Activated CD8-positive, alpha-beta memory T cell treated with anti-CD3 and anti-CD28 coated beads for 1 hour (primary cell): Measurements from ENCODE around the gene PCDH9.

Experiments
- DNase-seq, 2 donors: peaks; one replicate each; pipeline ENCODE4 v3.0.0-alpha.2; 2020; ENCODE audit warnings: low read depth in 1 of 2; ENCODE audit errors: extremely low read depth in 1 of 2

The PCDH9 gene

DNA sequence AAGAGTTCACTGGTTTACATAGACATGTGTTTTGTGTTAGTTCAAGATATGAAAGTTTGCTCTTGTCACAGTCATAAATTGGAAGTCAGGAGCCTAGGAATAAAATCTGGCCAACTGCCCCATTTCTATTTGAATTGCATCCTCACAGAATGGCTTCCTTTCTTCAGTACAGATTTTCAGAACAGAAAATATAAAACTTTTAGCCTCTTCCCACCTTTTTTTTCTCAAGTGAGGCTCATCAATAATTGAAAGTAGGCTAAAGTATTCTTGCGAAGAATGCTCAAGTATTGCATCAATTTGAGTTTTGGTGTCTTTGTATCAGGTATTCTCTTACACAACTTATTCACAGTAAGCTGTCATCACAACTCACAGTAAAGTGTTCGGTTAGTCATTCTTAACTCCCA, 802.7 kb downstream of the PCDH9 start:
- no peak for DNase-seq

DNA sequence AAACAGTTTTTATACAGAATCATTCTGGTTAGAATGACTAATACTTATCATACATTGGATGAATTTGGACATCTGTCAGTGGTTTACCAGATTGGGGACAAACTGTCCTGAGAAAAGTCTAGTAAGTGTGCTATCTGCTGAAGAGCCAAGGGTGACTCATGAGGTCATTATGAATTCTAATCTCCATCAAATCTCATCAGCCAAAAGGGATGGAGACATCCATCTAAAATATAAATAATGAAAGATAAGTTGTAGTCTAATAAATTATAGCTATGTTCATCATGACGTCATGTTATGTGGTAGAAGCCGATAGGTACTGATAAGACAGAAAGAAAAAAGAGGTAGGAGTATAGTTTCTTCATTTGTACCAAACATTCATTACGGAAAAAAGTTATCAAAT, 804.4 kb downstream of the PCDH9 start:
- no peak for DNase-seq

DNA sequence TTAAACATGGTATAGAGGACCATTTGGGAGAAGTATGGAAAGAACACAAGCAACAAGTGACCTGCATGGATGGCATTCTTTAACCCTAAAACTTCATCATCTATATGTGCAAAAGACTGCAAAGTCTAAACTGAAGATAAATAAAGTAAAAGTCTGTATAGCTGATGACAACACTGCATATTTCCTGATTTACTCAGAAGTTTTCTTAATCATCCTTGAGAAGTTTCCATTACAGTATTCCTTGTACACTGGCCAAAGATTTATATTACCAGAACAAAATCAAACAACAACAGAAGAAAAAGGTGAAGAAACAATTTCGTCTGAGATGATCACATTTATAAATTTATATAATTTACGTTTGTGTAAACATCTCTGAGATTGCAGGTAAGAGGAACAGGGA, 805.7 kb downstream of the PCDH9 start:
- DNase-seq = no peak

DNA sequence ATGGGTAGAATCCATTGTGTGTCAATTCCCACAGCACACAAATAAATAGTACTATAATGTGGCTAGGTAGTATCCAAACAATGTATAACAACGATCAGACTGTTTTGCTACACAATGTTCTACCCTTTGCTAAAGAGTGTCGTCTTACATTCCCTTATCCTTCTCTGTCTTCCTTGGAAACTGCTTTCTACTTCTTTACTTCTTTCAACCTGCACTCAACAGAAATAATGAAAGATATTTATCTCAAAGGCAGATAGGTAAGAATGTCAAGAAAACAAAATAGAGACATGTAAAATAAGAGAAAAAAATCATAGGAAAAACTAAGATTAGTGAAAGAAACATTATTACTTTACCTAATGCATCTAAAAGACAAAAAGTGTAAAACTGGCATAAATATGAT, 814.7 kb downstream of the PCDH9 start:
- DNase-seq = no peak

DNA sequence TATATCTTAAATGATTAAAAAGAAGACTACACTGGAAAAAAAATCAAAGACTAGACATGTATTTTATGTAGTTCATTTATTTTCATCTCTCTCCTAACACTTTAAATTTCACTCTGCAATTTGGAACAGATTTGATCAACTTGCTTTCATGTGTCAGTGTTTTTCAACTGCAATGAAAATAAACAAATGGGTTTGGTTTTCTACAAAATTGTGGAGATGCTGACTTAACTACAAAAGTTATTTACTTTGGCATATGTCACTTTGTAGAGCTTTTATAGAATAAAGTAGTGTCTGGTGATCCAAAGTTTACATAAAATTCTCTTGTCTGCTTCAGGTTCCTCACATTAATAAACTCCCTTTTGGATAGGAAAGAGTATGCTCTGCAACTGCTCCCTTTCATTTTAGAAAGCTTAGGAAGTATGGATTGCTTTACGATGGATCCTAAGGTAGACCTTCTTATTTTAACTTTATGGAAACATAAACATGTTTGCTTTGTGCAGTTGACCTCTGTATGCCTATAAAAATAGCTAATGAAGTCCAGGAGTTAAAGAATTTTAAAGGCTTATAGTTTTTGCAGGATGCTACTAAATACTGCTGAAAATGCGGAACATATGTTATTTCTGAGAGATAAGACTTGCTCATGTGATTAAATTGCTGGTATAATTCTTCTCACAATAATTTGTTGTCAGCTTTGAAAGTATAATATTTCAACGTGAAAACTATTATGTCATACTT, 815.9 kb downstream of the PCDH9 start:
- no peak for DNase-seq

DNA sequence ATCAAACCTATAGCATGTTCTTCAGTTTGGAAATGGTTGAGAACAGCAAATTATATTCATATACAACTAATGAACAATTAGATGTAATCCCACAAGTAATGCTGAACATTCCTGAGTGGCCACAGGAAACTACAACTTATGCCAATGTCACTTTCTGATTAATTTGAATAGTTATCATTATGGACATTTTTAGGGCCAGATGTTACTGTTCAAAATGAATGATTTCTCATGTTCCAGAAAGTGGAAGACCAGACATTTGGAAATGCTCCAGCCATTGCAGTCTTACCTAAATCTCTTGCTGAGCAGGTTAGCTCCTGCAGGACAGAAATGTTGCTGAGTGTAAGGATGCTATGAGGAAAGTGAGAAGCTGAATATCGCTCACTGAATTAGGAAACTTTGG, 819.8 kb downstream of the PCDH9 start:
- DNase-seq = no peak

DNA sequence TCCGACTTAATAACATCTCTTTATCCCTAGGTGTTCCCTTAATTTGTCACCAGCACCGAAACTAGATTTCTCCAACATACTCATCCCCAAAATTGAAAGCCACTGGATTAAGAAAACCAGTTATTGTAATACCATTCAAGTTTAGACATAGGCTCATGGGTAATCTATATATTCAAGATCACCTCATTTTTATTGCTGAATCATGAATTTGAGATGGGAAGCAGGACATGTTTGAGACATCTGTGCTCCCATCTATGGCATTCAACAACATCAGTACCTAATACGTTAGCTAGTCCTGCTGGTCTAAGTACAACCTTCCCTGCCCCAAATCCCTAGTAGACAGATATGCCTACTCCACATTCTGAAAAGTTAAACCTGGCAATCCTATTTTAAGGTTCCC, 820.6 kb downstream of the PCDH9 start:
- no peak for DNase-seq

DNA sequence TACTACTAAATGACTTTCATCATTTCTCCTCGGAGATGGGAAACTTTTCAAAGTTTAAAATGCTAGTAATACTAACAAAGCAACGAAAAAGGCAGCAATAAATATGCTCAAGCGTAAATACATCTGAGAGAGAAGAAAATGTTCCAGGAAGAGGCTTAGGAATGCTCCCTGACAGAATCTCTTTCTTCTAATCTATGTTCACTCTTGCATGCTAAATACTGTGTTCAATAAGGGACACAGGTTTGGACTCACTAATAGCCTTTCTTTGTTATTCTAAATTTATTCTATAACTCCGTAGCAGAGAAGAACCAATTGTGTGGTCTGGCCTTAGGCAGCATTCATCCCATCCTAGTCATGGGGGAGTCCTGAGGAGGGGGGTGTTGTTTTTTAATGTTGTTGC, 823.0 kb downstream of the PCDH9 start:
- no peak for DNase-seq

DNA sequence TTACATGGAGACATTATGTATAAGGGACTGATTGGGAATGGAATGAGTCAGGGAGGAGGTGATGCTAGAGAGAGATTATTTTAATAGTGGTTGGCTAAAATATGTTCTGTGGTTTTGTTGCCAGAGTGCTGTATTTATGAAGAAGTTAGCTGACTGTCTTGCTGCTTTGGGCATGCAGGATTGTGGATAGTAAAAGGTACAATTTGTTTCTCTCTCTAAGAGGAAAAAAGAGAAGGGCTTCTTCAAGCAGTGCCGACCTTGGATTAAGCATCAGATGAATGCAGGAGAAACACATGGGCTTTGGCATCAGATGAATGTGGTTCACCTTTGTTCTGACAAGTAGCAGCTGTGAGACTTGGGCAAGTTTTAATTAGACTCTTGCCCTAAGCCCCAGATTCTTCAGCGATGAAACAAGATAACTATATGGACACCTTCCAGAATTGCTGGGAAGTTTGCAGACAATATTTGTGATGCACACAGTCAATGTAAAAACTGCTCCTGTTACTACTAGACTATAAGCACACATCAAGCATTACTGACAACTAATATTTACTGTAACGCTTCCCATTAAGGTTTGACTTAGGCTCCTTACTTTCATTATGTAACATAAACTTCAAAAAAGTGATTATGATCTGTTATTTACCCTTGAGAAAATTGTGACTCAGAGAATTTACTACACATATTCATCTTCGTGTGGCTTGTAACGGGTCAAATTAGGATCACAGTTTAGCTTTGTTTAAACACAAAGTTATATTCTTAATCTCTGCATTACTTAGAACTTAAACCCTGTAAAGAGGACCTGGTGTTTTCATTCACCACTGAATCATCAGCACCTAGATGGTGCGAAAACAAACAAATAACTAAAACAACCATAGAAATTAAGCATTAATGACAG, 824.0 kb downstream of the PCDH9 start:
- DNase-seq = no peak

DNA sequence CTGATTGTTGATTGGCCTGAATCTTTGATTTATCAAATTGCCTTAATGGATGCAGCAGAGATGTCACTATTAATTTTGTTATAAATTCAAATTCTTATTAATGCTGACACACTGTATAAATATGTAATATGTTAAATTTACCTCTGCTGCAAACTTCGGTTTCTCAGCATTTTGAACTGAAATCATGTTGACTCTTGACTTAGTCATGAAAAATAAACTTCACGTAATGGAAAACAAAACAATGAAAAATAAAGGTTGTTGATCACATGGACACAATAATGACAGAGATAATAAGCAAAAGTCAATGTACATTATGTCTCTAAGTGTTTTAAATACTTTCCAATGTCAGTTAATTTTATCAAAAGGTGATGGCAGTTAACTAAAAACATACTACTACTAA, 827.6 kb downstream of the PCDH9 start:
- DNase-seq = no peak

DNA sequence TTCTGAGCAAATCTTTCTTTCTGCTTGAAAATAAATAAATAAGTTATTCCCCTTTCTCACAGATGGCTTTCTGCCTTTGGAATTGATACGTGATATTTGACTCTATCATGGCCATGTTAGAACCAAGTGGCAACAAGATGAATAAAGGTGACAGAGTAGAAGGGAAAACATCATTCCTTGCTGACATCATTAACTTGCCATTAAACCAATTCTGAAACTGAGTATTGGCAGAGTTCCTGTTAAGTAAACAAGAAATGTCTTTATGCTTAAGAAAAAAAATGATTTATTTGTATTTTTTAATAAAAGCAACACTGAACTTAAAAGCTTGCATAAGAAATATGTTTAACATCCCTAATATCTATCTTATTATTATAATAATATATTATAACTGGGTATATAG, 828.1 kb downstream of the PCDH9 start:
- DNase-seq = no peak

DNA sequence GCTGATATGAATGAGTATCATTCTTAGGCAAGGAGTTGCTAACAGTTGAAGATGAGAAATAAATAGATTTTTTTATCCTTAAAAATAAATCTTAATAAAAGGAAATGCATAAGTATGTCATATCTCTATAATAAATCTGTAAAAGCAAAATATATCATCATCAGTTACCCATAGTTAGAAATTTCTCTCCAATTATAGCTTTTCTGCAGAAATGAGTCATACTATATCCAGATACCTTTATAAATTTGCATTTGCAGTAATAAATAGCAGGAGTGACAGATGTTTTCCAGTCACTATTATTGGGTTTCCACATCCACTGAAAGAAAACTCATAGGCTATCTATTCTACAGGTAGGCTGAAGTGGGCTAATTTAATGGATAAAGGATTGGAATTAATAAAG, 829.8 kb downstream of the PCDH9 start:
- DNase-seq = no peak

DNA sequence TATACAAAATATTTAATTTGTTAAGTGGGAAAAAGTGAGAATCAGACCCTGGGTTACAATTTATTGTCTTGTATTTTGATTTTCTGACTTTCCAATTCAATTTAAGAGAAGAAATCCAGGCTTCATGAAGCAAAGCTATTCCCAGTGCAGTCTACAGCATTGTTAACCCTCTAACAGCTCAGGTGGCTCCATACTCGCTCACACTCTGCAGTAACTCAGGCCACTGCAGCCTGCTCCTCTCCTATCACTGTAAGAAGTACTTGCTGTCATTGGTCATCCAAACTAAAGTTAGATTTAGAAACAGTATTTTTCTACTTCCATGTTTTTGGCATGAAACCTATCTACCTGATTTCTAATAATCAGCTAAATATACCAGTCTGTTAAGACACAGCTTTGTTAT, 830.3 kb downstream of the PCDH9 start:
- no peak for DNase-seq

DNA sequence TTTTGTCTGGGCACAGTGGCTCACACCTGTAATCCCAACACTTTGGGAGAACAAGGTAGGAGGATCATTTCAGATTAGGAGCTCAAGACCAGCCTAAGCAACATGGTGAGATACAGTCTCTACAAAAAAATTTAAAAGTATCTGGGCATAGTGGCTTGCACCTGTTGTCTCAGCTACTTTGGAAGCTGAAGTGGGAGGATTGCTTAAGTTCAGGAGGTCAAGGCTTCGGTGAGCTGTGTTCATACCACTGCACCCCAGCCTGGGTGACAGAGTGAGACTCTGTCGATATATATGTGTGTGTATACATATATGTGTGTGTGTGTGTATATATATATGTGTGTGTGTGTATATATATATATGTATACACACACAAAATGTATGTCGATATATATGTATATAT, 833.0 kb downstream of the PCDH9 start:
- no peak for DNase-seq

DNA sequence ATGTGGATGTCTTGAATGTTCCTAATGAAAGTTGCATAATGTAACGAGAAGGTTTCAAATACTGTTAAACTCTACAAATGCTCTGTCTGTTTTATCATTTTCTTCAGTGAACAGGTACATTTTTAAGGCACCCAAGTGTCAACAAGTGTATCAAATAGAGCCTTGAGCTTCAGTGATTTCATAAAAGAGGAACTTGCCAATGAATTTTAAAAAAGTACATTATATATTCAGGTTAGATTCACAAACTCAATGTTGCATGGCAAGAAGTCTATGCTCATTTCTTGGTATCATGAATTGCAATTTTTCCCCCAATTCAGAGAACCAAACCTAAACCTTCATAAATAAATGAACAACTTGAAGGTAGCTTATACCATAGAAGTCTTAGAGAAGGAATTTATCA, 838.8 kb downstream of the PCDH9 start:
- no peak for DNase-seq

DNA sequence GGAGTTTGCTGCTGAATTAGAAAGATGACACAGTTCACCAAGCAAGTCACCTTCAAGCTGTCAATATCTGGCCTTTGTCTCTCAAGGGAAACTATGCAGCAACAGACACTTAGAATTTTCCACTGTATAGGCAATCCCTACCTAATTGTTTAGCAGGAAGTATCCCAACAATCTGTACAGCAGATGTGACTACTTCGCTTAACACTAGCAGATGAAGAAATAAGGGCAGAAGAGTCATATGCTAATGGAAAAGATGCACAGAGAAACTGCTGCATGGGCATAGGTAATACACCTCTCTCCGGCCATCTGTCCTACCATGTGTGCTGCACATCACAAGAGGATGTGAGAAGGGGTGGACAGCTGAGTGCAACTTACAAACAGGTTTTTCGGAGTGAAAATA, 851.2 kb downstream of the PCDH9 start:
- no peak for DNase-seq

DNA sequence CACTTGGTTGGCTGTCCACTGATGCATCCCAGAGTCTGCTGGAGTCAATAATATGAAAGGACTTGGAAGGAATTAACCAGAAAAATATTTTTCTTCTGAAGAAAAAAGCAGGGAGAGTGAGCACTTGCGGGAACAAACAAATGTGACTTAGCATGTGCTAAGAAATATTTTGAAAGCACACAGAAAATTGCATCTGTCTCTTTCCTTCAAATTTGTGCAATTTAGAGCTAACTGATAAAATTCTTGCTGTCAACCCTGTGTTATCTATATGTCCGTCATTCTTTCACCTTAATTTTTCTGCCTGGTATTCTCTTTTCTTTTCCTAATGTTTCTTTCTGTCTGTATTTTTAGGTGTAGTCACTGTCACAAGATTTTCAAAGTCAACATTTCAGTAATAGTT, 852.6 kb downstream of the PCDH9 start:
- no peak for DNase-seq

DNA sequence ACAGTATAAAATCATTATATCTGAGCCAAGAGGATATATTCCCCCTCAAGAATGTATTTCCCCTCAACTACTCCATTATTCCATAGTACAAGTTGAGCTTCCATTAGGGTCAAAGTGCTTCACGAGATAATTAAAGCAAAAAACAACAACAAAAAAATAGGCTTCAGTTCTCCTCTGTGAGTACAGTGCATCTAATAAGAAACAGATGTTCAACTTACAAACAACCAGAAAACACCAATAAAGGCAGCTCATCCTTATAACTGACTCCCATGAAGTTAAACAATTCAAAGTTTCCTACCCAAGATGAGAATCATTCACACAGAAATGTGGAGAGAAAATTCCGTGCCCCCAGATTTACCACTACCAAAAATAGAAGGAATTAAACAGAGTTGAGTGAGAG, 854.4 kb downstream of the PCDH9 start:
- DNase-seq = no peak

DNA sequence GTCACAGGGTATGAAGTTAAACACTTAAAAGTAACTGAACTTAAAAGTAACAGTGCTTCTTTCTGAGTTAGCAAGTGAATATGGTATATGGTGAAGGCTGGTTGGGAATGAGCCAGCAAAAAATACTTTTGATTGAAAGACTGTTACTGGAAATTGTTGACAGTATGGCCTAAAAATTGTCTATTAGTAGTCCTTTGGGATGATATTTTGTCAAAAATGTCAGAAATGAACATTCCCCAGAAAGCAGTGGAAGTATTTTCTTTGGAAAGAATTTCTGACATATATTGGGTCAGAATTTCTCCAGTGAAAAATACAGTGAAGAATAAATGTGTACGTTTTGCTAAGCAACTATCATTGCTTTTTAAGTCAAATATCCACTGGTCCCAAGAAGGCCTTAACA, 860.5 kb downstream of the PCDH9 start:
- no peak for DNase-seq

DNA sequence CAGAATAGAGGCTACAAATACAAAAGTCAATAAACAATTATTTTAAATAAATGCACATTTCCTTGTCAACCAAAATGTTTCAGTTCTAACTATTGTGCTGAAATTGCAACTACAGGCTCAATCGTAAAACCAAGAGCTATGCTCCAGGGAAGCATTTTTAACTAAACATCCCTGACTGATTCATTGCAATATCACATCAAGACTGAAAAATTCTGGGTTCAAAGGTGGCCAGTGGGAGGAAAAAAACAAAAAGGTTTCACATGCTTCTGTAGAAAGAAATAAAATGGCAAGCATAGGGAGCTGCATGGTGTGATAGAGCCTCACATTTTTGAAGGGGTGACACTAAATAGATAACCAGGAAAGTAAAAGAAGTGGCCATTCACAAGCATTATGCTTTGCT, 862.8 kb downstream of the PCDH9 start:
- no peak for DNase-seq

DNA sequence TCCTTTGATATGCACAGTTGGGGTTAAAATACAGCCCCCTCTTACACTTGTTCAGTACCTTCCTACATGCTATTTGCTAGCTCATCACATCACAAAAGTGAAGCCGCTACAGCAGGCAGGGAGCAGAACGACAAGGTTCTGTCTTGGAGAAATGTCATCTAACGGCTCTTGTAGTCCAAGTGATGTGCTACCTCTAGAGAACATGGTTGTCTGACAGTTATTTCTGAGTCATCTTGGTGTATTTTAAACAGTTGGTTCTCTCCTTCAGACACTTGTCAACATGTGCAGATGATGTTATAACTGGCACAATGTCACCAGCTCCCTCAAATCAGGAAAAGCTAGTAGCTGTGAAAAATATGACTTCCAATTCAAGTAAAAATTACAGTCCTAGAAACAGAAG, 865.0 kb downstream of the PCDH9 start:
- no peak for DNase-seq

DNA sequence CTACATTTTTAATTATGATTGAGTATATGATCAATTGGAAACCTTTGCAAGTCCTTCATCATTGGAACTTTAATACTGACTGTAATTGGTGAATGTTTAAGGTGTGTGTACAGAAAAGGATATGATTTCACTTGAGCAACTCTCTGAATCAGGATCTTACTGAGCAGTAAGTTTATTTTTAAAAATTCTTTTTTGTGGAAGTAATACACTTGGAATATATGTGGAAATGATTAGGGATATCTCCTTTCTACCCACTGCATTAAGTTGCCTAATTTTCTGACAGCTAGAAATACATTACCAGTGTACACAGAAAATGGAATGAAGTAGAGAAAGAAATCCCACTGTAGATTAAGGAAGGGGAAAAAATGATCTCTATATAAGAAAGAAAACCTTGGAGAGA, 865.8 kb downstream of the PCDH9 start:
- no peak for DNase-seq
